AML-193 (cell line): ENCODE data around the gene PDE4D.
"Not testable (repeated sequence)": the region's sequence is repeated elsewhere in the genome, so short reads cannot be mapped to it uniquely, and the experiment has no call there.

Experiments used
- DNase-seq, 2 experiments: peaks; one replicate each; lab custom pipeline; 2025; lab: John Stamatoyannopoulos, UW

PDE4D gene

DNA sequence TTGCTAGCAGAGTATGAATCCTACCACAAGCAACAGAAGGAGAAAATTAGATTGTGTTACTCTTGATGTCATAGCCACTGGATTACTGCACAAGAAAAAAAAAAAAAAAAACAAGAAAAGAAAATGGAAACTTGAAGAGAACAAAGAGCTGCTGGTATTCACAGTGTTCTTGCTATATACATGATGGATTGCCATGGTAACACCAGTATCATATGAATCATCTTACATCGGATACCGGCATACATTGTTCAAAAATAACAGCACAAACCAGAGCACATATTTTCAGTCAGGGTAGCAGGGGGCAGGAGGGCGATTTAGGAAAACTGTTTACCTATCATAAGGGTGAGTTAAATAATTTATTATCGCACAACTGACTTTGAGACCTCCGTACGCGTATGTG is 472.9 kb downstream of the PDE4D start:
- no peak for DNase-seq

DNA sequence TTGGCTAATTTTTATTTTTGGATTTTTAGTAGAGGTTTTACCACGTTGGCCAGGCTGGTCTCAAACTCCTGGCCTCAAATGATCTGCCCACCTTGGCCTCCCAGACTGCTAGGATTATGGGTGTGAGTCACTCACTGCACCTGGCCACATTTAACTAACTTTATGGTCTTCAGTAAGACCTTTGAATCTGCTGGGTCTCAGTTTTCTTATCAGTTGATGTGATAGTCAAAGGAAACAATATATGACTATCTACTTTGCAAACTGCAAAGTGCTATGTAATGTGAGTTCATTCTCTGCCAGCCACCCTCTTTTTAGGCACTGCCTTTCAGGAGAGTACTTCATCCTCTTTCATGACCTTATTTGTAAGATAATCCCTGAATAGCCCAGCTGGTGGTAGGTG is 474.7 kb downstream of the PDE4D start:
- no peak for DNase-seq

DNA sequence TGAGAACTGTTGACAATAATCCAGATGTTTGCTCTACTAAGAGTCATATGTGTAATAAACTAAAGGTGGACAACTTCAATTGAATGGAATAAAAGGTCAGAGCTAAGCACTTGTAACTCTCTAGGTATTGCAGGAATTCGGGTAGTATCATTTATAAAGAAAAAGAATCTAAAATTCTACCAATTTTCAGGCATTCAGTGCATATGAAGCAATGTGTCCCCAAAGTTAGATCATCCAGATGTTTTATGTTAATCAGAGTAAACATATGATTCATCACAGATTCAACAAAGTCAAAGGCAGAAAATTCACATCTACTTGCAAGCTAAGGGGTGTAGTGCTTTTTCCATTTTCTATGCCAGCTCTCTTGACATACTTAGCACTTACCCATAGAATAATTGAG is 477.1 kb downstream of the PDE4D start:
- DNase-seq, result no peak

DNA sequence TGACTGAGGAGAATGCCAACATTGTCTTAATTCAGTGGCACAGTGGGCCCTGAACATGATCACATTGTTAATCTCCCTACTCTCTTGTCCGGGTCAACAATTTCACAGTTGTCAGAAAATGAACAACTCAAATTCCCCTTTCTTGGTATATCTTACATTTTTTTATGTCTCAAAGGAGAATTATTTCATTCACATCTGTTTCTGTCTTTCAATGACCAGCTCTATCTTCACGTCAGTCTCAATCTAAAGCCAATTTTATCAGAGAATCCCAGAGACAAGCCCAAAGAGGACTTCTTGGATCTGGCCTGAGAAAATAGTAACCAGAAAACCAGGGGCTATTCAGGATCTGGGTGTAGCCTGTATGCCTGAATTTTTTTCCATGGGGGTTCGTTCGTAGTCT is 477.5 kb downstream of the PDE4D start:
- no peak for DNase-seq

DNA sequence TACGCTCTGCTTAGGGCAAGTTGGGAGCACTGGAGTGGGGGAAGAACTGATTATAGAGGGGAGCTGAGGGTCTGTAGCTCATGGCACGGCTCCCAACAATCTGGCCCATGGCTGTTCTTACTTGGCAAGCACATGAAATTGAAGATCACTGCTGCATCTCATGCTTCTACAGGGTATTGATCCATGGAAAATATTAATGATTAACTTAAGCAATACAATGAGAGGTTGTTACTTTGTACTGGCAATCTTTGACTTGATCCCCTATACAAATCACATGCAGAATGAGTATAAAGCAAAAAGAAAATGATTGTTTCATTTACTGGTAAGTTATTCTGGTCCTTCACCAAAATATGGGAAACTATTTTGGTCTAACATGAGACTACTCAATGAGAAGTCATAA is 481.1 kb downstream of the PDE4D start:
- no peak for DNase-seq

DNA sequence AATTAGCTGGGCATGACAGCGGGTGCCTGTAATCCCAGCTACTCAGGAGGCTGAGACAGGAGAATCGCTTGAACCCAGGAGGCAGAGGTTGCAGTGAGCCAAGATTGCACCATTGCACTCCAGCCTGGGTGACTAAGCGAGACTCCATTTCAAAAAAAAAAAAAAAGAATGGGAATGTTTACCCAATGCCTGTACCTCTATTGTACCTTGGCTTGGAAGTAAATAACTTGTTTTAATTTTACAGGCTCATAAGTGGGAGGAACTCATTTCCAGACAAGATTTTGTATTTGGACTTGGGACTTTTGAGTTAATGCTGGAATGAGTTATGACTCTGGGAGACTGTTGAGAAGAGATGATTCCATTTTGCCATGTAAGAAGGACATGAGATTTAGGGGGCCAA is 484.5 kb downstream of the PDE4D start:
- not testable (repeated sequence) for DNase-seq

DNA sequence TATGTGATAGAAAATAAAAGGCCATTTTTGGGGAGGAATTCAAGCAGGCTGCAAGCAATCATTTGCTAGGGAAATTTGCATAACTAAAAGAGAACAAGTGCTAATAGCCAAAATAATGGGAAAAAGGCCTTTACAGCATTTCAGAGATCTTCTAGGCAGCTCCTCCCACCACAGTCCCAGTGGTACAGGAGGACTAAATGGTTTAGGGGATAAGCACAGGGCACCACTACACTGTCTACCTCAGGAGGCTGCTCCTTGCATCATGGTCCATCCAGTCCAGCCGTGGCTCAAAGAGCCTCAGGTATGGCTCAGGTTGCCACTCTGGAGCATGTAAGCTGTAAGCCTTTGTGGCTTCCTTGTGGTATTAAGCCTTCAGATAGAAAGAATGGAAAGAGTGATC is 485.6 kb downstream of the PDE4D start:
- DNase-seq, result no peak

DNA sequence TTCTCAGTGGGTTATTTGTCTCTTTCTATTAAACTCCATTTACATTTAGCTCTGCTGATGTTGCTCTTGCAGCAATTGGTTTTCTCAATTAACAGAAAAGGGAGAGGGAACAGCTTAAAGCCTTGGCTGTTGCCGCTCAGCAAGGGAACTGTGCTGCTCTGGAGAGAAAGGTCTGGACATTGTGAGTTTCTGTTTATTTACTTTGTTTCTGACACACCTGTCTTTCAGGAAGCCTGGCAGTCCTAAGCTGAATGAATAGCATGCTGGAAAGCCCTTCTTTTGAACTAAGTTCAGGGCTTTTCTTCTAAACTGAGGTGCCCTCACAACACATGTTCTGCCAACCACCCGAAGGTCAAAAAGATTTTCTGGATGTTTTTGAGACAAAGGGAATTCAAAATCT is 491.9 kb downstream of the PDE4D start:
- no peak for DNase-seq

DNA sequence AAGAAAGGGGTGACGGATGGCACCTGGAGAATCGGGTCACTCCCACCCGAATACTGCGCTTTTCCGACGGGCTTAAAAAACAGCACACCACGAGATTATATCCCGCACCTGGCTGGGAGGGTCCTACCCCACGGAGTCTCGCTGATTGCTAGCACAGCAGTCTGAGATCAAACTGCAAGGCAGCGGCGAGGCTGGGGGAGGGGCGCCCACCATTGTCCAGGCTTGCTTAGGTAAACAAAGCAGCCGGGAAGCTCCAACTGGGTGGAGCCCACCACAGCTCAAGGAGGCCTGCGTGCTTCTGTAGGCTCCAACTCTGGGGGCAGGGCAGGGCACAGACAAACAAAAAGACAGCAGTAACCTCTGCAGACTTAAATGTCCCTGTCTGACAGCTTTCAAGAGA is 498.6 kb downstream of the PDE4D start:
- not testable (repeated sequence) for DNase-seq

DNA sequence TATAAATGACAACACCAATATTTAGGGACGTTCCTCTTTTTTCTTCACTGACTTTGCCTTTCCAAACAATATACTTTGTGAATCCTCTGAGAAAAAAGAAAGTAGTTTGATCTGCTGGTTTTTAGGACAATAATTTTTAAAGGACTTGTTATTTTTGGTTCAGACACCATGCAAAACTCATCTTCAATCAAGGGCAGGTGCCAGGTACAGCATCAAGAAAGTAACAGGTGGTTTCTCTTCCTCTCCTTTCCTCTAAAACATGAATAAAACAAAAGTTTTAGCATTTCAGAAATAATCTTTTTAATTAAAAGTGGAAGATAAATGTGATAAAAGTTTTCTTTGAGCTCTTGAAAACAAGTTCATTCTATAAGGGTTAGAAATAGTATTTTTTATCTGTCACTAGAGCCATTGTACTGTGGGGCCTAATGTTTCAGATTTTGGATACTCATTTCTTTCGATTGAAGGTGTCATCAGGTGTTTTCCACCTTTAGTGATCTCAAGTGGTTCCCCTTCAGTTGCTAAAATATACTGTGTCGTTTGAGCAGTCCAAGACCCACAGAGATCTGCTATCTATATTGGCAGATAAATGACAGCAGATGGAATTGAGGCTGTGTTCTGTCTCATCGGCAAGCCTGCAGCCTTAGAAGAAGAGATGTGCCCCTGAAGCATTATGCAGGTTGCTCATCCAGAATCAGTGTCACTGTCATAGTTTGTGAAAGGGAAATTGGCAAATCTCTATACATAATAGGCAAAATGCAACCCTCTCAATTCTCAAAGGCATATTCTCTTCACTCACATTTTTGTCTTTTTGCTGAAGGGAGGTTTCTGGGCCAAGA is 499.7 kb downstream of the PDE4D start:
- DNase-seq, result no peak

DNA sequence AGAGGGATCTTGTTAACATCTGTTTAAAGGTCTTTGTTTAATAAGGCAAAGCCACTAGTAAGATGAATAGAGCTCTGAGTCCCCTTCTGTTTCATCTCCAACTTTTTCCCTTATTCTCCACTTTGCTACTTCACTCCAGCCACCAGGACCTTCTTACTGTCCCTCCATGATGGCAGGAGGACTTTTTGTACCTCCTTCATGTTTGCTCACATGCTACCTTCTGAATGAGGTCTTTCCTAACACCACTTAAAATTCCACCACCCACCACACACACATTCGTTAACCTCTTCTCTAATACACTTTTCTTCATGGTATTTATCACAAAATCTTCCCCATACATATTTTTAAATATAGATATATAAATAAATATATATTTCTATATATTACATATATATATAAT is 501.9 kb downstream of the PDE4D start:
- no peak for DNase-seq

DNA sequence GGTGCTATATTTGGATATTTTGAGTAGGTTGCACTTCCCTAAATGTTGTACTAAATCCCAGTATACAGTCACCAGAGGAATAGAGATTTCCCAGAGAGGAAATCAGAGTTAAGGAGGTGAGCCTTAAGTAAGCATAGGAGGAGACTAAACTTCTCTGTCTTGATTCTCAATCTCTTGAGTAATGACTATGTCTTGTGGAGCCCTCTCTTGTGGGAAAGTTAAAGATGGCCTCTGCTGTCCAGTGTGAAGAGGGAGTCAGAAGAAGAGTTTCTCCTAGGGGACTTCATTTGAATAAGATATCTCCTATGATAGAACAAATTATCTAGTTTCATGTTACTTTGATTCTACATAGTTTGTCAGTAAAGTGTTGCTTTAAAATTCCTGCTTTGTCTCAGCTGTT is 502.5 kb downstream of the PDE4D start:
- DNase-seq, result no peak

DNA sequence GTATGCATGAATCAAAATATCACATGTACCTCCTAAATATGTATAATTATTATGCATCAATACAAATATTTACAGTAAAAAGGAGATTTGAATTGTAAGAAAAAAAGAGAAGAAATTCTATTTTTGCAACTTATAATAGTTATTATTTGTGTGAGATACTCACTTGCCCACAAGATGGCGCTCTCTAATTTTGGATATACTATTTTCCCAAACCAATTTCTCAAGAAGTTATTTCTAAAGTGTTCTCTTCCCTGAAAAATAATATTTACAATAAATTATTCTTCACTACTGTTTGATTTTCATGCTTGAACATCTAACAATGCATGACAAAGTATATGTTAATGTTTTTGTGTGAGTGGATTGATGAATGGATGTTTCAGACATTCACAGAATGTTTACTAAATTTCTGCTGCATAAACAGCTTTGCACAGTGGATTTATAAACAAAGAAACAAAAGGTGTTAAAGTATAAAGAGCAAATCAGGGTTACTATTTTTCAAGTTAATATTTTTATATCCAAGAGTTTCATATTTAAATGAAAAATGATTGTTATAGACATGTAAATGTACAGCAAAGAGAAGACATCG is 503.4 kb downstream of the PDE4D start:
- DNase-seq, result peak in 1 of 2 experiments; percentile 8

DNA sequence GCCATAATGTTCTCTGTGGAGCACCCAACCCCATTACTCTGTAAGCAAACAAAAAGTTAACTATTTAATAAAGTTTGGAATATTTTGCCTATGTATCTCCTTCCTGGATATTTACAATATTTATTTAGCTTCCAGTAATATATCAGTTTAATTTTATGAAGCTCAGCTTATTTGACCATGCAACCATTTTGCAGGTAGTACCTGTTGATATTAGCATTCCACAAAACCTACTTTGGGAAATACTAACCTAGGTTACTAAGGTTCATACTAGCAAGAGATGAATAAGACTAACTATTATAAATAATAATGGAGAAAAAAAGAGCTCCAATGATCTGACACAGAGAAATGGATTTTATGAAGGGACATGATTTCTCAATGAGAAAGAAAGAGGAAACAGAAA is 506.4 kb downstream of the PDE4D start:
- DNase-seq, result no peak

DNA sequence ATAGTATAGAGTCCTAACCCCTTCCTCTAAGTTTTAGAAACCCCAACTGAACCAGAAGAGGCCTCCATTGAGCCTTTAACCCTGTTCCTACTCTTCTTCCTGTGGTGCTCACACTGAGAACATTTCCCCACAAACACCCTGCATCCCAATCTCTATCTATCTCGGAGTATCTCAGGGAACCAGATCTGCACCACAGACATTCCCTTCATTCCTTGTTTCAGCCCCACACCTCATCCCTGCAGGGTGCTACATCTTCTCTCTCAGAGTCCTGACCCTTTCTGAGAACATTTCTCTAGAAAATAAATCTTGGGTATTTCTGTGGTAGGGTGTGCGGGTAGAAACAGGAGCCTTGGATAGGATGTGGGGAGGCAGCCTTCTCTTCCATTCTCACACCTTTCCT is 507.8 kb downstream of the PDE4D start:
- no peak for DNase-seq

DNA sequence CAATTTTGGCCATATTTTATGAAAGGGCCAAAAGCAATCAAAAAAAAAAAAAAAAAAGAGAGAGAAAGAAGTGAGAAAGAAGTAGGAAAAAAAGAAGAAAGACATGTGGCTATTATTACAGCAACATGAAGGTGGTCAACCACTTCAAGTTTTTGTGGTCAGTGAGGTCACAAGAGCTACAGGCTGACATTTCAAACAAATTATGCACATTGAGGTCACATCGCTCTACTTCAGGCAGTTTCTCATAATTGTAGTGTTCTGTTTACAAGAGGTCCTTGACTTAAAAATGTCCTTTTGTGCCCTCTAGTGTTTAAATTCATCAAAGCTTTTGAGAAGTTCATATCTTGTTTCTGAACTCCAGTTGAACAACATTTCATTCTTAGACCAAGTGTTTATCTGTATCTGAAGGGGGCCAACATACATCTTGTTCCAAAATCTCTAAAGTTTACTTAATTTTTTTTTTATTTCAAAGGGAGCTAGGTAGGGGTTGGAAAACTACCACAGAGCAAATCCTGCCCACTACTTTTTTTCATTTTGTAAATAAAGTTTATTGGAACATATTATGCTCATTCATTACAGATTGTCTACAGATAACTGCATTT is 513.1 kb downstream of the PDE4D start:
- DNase-seq, result peak; percentile 86 to 93

DNA sequence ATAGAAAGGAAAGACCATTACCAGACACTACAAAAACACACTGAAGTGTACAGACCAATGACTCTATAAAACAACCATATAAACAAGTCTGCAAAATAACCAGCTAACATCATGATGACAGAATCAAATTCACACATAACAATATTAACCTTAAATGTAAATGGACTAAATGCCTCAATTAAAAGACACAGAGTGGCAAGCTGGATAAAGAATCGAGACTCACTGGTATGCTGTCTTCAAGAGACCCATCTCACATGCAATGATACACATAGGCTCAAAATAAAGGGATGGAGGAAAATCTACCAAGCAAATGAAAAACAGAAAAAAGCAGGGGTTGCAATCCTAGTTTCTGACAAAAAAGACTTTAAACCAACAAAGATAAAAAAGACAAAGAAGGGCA is 519.5 kb downstream of the PDE4D start:
- DNase-seq, result not testable (repeated sequence)

DNA sequence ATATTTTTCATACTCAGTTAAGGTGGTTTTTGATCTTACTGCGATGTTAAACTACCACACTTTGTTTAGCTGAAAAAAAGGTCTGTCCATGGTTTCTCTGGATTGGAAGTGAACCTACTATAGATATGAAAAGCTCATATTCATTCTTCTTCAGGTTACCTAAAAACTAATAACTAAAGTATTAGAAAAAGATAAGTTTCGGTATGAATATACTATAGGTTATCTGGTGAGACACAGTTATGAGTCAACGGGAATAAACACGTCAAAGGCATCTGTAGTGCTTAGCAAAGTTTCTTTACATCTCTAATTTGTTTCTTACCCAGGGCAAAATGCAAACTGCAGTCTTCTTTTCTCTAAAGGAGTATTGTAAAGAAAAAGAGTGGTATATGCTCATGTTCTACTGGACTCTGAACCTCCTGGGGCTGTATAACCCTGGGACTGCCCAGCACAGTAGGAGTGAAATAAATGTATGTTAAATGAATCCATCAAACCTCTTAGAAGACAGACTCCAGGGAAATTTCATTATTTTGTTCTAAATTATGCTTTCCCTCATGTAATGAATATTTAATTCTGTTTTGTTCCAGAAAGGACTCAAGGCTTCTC is 521.9 kb downstream of the PDE4D start:
- no peak for DNase-seq

DNA sequence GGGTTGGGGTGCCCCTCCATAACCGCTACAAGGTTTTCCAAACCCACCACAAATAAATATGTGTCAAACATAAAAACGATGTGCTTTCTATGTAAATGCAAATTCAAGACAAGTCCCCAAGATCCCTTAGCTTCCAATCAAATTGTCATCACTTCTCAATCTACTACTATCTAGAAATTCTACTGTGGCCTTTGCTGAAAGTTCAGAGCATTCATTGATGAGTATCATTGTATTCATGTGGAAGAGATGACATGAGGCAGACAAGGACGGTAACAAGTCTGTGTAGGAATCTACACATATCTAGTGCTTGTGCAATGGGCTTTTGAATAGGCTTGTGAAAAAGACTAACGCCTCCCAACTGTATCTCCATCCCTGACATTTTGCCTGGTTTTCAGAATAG is 524.6 kb downstream of the PDE4D start:
- DNase-seq, result no peak

DNA sequence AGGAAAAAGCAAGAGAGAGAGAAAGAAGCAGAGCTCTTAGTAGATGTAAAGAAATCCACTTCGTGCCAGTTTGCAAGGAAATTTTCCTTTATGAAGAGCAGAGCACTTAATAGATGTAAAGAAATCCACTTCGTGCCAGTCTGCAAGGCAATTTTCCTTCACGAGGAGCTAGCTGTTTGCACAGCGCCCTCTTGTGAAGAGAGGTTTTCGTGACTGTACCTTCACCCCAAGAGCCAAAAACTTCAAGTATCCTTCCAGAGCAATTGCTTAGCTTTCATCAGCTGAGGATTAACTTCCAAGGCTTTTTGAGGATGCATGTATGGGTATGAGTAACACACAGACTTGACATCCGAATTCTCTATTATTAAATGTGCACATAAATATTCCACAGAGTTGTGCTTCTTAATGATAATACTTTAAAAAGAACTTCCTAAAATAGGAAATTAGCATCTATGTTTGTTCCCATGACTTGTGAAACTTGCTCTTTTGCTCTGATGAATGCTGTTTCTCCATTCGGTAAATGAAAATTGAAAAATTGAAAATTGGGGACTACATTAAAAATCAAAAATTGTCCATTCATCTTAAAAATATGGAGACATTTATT is 525.6 kb downstream of the PDE4D start:
- peak; percentile 47 to 64 for DNase-seq

DNA sequence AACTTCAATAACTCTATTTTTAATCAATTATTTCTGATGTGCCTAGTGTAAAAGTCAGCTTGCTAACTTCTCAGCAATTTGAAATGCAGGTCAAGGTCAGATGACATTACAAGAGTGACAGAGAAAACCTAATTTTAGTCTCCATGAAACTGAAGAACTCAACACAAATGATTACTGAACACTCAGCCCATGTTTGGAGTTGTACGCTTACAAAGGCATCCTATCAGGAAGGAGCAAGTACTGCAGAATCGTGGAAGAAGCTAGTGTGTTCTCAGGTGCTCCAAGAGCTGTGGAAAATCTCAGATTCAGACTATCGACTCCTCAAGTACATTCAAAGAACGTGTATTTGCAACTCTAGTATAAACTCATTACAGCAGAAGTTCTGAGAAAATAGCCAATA is 526.7 kb downstream of the PDE4D start:
- DNase-seq, result no peak

DNA sequence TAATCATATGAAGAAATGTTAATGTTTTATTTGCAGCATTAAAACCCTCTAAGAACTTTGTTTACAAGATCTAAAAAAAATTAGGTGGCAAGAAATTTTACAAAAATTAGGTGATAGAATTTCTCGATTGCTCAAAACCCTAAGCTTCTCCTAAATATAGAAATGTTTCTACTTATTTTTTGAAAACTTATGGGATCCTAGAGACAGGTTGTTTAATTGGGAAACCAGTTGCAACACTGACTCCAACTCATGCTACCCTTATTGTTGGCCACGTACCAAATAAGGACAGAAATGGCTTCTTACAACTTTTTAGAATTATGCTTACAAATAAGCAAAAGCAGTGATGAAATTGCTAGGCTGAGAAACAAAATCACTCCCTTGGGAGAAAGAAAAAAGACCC is 531.1 kb downstream of the PDE4D start:
- DNase-seq, result no peak

DNA sequence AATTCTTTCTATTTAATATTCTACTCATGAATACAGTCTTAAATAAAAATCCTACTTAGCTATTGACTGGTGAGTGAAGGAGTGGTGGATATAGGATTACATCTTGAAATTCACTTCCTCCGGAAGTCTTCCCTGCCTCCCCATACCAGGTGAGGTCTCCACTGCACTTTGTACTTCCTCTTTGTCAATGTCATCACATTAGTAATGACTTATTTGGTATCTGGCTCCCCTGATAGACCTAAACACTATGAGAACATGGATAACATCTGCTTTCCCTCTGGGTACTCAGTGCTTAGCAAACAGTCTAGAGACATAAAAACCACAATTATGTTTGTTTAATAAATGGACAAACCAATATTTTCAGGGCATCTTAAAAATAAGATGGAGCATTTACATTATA is 532.1 kb downstream of the PDE4D start:
- peak in 1 of 2 experiments; percentile 5 for DNase-seq
